PC-3 (cell line): Measurements from ENCODE around the gene TMEM202. TPM values are rescaled to one million over a fixed set of nuclear protein-coding genes. Genes with fewer than 3 reads are reported as not detected.

Experiments used
- ATAC-seq: fragments of 200-7000 bp; cut with Tn5 transposase; 2 replicates; pipeline ENCODE4 v1.9.1; 2020; ENCODE audit warnings: mild to moderate bottlenecking, moderate library complexity
- BruUV-seq: library from RNA; stranded (reverse); fragments of 400-500 nt; replicated peaks from 2 replicates; lab custom pipeline; 2021; lab: Mats Ljungman, UMichigan
- CTCF ChIA-PET: fragments of 300-600 bp; sonication (Branson Sonifier 250); formaldehyde crosslinking; loops from one replicate; lab custom pipeline; 2022; ENCODE audit warnings: antibody characterized with exemption; lab: Charles Lee
- POLR2A ChIA-PET: fragments of 300-600 bp; sonication (Branson Sonifier 250); formaldehyde crosslinking; loops from one replicate; lab custom pipeline; 2022; ENCODE audit warnings: antibody characterized with exemption; ENCODE audit not compliant: unreplicated experiment; lab: Charles Lee
- DNase-seq: peaks from one replicate; pipeline ENCODE4 v3.0.0-alpha.2; 2015
- H2AFZ ChIP-seq: fragments of 300-600 bp; sonication (generic); 2 replicates; pipeline ENCODE4 v1.6.0; 2016; ENCODE audit warnings: antibody characterized with exemption, low read length
- H3F3A ChIP-seq: fragments of 300-600 bp; sonication (generic); one replicate; pipeline ENCODE4 v1.6.0; 2017; ENCODE audit warnings: antibody characterized with exemption, low read length, control low read depth, mild to moderate bottlenecking; ENCODE audit not compliant: unreplicated experiment
- H3K27ac ChIP-seq: fragments of 300-600 bp; sonication (generic); 2 replicates; pipeline ENCODE4 v1.5.1; 2016; ENCODE audit warnings: mild to moderate bottlenecking, low read length
- H3K27me3 ChIP-seq: fragments of 300-600 bp; sonication (generic); 2 replicates; pipeline ENCODE4 v1.6.1; 2016; ENCODE audit warnings: low read length, mixed read lengths
- H3K36me3 ChIP-seq: fragments of 300-600 bp; sonication (generic); 2 replicates; pipeline ENCODE4 v1.6.1; 2016; ENCODE audit warnings: low read depth, mixed run types, low read length, mixed read lengths
- H3K4me1 ChIP-seq: fragments of 300-600 bp; sonication (generic); 2 replicates; pipeline ENCODE4 v1.5.1; 2016; ENCODE audit warnings: low read length; ENCODE audit not compliant: insufficient read depth
- H3K4me2 ChIP-seq: fragments of 300-600 bp; sonication (generic); 2 replicates; pipeline ENCODE4 v1.6.0; 2016; ENCODE audit warnings: low read length
- H3K4me3 ChIP-seq: fragments of 300-600 bp; sonication (generic); 2 replicates; pipeline ENCODE4 v1.5.1; 2016; ENCODE audit warnings: mild to moderate bottlenecking, low read length, mixed read lengths
- H3K79me2 ChIP-seq: fragments of 300-600 bp; sonication (generic); 2 replicates; pipeline ENCODE4 v1.6.1; 2017; ENCODE audit warnings: low read length, mixed read lengths
- H3K9ac ChIP-seq: fragments of 300-600 bp; sonication (generic); 2 replicates; pipeline ENCODE4 v1.6.0; 2016; ENCODE audit warnings: mild to moderate bottlenecking, low read length
- H3K9me2 ChIP-seq: fragments of 300-600 bp; sonication (generic); replicated peaks from 2 replicates; pipeline ENCODE4 v1.6.1; 2016; ENCODE audit warnings: mixed run types, low read length, mixed read lengths
- H3K9me3 ChIP-seq: fragments of 300-600 bp; sonication (generic); 2 replicates; pipeline ENCODE4 v1.6.1; 2016; ENCODE audit warnings: low read length, mixed read lengths
- H4K20me1 ChIP-seq: fragments of 300-600 bp; sonication (generic); 2 replicates; pipeline ENCODE4 v1.6.1; 2016; ENCODE audit warnings: low read length, mixed read lengths
- CTCF ChIP-seq: fragments of 300-600 bp; sonication (generic); conservative IDR thresholded peaks from 2 replicates; pipeline ENCODE4 v1.5.1; 2017; ENCODE audit warnings: antibody characterized with exemption, low read depth, mild to moderate bottlenecking, low read length
- EZH2 ChIP-seq: fragments of 300-600 bp; sonication (generic); IDR thresholded peaks from one replicate; pipeline ENCODE4 v1.6.1; 2017; ENCODE audit warnings: antibody characterized with exemption, mild to moderate bottlenecking, low read length; ENCODE audit not compliant: unreplicated experiment
- EZH2phosphoT487 ChIP-seq: fragments of 300-600 bp; sonication (generic); IDR thresholded peaks from 2 replicates; pipeline ENCODE4 v1.6.1; 2018; ENCODE audit warnings: mild to moderate bottlenecking, antibody characterized with exemption, low read length, borderline replicate concordance
- intact Hi-C: fragments of 100-400 bp; cut with micrococcal nuclease; formaldehyde crosslinking; loops from 2 replicates; pipeline ENCODE4 v1.9.0; 2023
- total RNA-seq: library from RNA; depleted of rRNA; stranded (reverse); fragments of >200 nt; gene quantifications from 2 replicates; pipeline ENCODE4 v1.2.3, GENCODE V29; 2014

Gene TMEM202
- total RNA-seq, 1 experiment from 2014 or later, result not detected

GRCh38 chr15:72402726-72403125 is 4.6 kb downstream of the TMEM202 start:
- ATAC-seq (no peak), DNase-seq (no peak)
- Histone ChIP-seq H3F3A (no peaks in the 10 kb centered on the region), H3K9me2 (no peaks in the 10 kb centered on the region), H3K27me3 (peaks cover 44% of the 10 kb centered on the region), H3K4me2 (no peak overlapping the region), H3K36me3 (no peaks in the 10 kb centered on the region), H3K9ac (no peak overlapping the region), H3K79me2 (no peaks in the 10 kb centered on the region), H3K9me3 (no peaks in the 10 kb centered on the region), H3K27ac (no peak overlapping the region), H3K4me3 (no peak overlapping the region), H3K4me1 (no peaks in the 10 kb centered on the region), H4K20me1 (no peaks in the 10 kb centered on the region), H2AFZ (no peak overlapping the region)
- BruUV-seq, result no TSS peak
- POLR2A ChIA-PET, result no interaction called here
- TF ChIP-seq CTCF (no peak), EZH2phosphoT487 (no peak), EZH2 (no peak)
- intact Hi-C loops, result no loop called here
- CTCF ChIA-PET, result no interaction called here

GRCh38 chr15:72404356-72404755 is 6.3 kb downstream of the TMEM202 start:
- no peaks in the 10 kb centered on the region for H3F3A ChIP-seq
- no peak overlapping the region for H3K4me3 ChIP-seq
- ChIA-PET POLR2A (no interaction called here), CTCF (no interaction called here)
- no peak overlapping the region for H3K27ac ChIP-seq
- ATAC-seq (no peak), DNase-seq (no peak)
- no peaks in the 10 kb centered on the region for H3K79me2 ChIP-seq
- no peak overlapping the region for H3K4me2 ChIP-seq
- no peaks in the 10 kb centered on the region for H3K4me1 ChIP-seq
- H4K20me1 ChIP-seq, result no peaks in the 10 kb centered on the region
- intact Hi-C loops, result no loop called here
- H3K27me3 ChIP-seq, result peaks cover 60% of the 10 kb centered on the region
- H3K36me3 ChIP-seq, result no peaks in the 10 kb centered on the region
- BruUV-seq, result no TSS peak
- H3K9me3 ChIP-seq, result no peaks in the 10 kb centered on the region
- H2AFZ ChIP-seq, result no peak overlapping the region
- H3K9ac ChIP-seq, result no peak overlapping the region
- no peak for TF ChIP-seq EZH2phosphoT487
- no peaks in the 10 kb centered on the region for H3K9me2 ChIP-seq

GRCh38 chr15:72404841-72405240 is 6.7 kb downstream of the TMEM202 start:
- H3K79me2 ChIP-seq, result no peaks in the 10 kb centered on the region
- BruUV-seq, result no TSS peak
- POLR2A ChIA-PET, result no interaction called here
- no peak overlapping the region for H3K4me3 ChIP-seq
- ATAC-seq (no peak), DNase-seq (no peak)
- H3K36me3 ChIP-seq, result no peaks in the 10 kb centered on the region
- H3F3A ChIP-seq, result no peaks in the 10 kb centered on the region
- intact Hi-C loops, result no loop called here
- no peaks in the 10 kb centered on the region for H3K9me3 ChIP-seq
- H3K9ac ChIP-seq, result no peak overlapping the region
- H3K27me3 ChIP-seq, result peaks cover 62% of the 10 kb centered on the region
- H3K4me2 ChIP-seq, result no peak overlapping the region
- H3K27ac ChIP-seq, result no peak overlapping the region
- TF ChIP-seq CTCF, result no peak
- no peak for TF ChIP-seq EZH2phosphoT487
- no peak for TF ChIP-seq EZH2
- no peaks in the 10 kb centered on the region for H3K9me2 ChIP-seq
- H3K4me1 ChIP-seq, result no peaks in the 10 kb centered on the region
- CTCF ChIA-PET, result no interaction called here
- no peak overlapping the region for H2AFZ ChIP-seq
- H4K20me1 ChIP-seq, result no peaks in the 10 kb centered on the region
